GM23338 (cell line): Measurements from ENCODE around the gene RPL10A. TPM values are rescaled to one million over a fixed set of nuclear protein-coding genes. Genes with fewer than 3 reads are reported as not detected.

ENCODE experiments used
- ATAC-seq: fragments of 200-7000 bp; cut with Tn5 transposase; 3 replicates; pipeline ENCODE4 v1.9.1; 2020
- DNase-seq: peaks from one replicate; pipeline ENCODE4 v3.0.0-alpha.2; 2015; ENCODE audit warnings: low spot score
- H2AFZ ChIP-seq: fragments of 200-600 bp; sonication (generic); 2 replicates; pipeline ENCODE4 v1.8.0; 2016; ENCODE audit warnings: antibody characterized with exemption, mild to moderate bottlenecking, moderate library complexity
- H3F3A ChIP-seq: fragments of 200-600 bp; sonication (generic); replicated peaks from 2 replicates; pipeline ENCODE4 v1.8.0; 2017; ENCODE audit warnings: antibody characterized with exemption, mixed run types, low read depth
- H3K27ac ChIP-seq: fragments of 200-600 bp; sonication (generic); 2 replicates; pipeline ENCODE4 v1.6.1; 2016; ENCODE audit warnings: low read depth
- H3K27me3 ChIP-seq: fragments of 200-600 bp; sonication (generic); 2 replicates; pipeline ENCODE4 v1.8.0; 2016; ENCODE audit warnings: mild to moderate bottlenecking, mixed run types, moderate library complexity; ENCODE audit not compliant: insufficient read depth
- H3K36me3 ChIP-seq: fragments of 200-600 bp; sonication (generic); 2 replicates; pipeline ENCODE4 v1.8.0; 2016; ENCODE audit warnings: mild to moderate bottlenecking; ENCODE audit not compliant: insufficient read depth
- H3K4me1 ChIP-seq: fragments of 200-600 bp; sonication (generic); 2 replicates; pipeline ENCODE4 v1.8.0; 2016; ENCODE audit warnings: mild to moderate bottlenecking, moderate library complexity; ENCODE audit not compliant: insufficient read depth
- H3K4me2 ChIP-seq: fragments of 200-600 bp; sonication (generic); 2 replicates; pipeline ENCODE4 v1.7.1; 2017; ENCODE audit warnings: mixed run types
- H3K4me3 ChIP-seq: fragments of 200-600 bp; sonication (generic); 2 replicates; pipeline ENCODE4 v1.6.1; 2016; ENCODE audit warnings: mixed run types
- H3K79me2 ChIP-seq: fragments of 200-600 bp; sonication (generic); replicated peaks from 2 replicates; pipeline ENCODE4 v1.8.0; 2017; ENCODE audit warnings: mild to moderate bottlenecking; ENCODE audit not compliant: insufficient read depth
- H3K9me2 ChIP-seq: fragments of 200-600 bp; sonication (generic); 2 replicates; pipeline ENCODE4 v1.8.0; 2017; ENCODE audit not compliant: insufficient read depth
- H4K20me1 ChIP-seq: fragments of 200-600 bp; sonication (generic); replicated peaks from 2 replicates; pipeline ENCODE4 v1.8.0; 2017; ENCODE audit warnings: mild to moderate bottlenecking; ENCODE audit not compliant: insufficient read depth
- H3K27ac Mint-ChIP-seq: 2 replicates; pipeline ENCODE4 v1.8.0; 2020; ENCODE audit warnings: inconsistent platforms, mild to moderate bottlenecking, moderate library complexity, mixed read lengths
- H3K27me3 Mint-ChIP-seq: 3 replicates; pipeline ENCODE4 v1.8.0; 2022; ENCODE audit warnings: low read depth, mild to moderate bottlenecking, moderate library complexity, mixed read lengths, inconsistent platforms; ENCODE audit not compliant: insufficient read depth, poor library complexity
- H3K36me3 Mint-ChIP-seq: 3 replicates; pipeline ENCODE4 v1.8.0; 2021; ENCODE audit warnings: low read depth, mild to moderate bottlenecking, inconsistent platforms, moderate library complexity, mixed read lengths
- H3K4me1 Mint-ChIP-seq: 3 replicates; pipeline ENCODE4 v1.8.0; 2020; ENCODE audit warnings: mild to moderate bottlenecking, inconsistent platforms, mixed read lengths
- H3K4me3 Mint-ChIP-seq: 3 replicates; pipeline ENCODE4 v1.8.0; 2021; ENCODE audit warnings: moderate library complexity, mild to moderate bottlenecking, inconsistent platforms, mixed read lengths
- H3K9me3 Mint-ChIP-seq: 3 replicates; pipeline ENCODE4 v1.8.0; 2020; ENCODE audit warnings: moderate library complexity, mild to moderate bottlenecking, inconsistent platforms, mixed read lengths
- CREB1 ChIP-seq: fragments of 250-450 bp; sonication (Bioruptor Pico); IDR thresholded peaks from 2 replicates; pipeline ENCODE4 v1.5.0; 2020; ENCODE audit warnings: low read depth, mild to moderate bottlenecking, moderate library complexity
- EZH2 ChIP-seq: fragments of 200-600 bp; sonication (generic); IDR thresholded peaks from one replicate; pipeline ENCODE4 v1.8.0; 2017; ENCODE audit warnings: antibody characterized with exemption, mild to moderate bottlenecking, low read depth; ENCODE audit not compliant: unreplicated experiment
- EZH2phosphoT487 ChIP-seq: fragments of 200-600 bp; sonication (generic); IDR thresholded peaks from one replicate; pipeline ENCODE4 v1.8.1; 2018; ENCODE audit warnings: antibody characterized with exemption; ENCODE audit not compliant: unreplicated experiment
- JUNB ChIP-seq: IDR thresholded peaks from one replicate; pipeline ENCODE4 v1.6.1; 2016; ENCODE audit warnings: antibody characterized with exemption; ENCODE audit not compliant: unreplicated experiment
- NANOG ChIP-seq: IDR thresholded peaks from 2 replicates; pipeline ENCODE4 v1.6.1; 2016; ENCODE audit warnings: antibody characterized with exemption, borderline replicate concordance
- POLR2AphosphoS5 ChIP-seq: IDR thresholded peaks from 2 replicates; pipeline ENCODE4 v1.6.1; 2016; ENCODE audit warnings: antibody characterized with exemption, low read depth
- STAT1 ChIP-seq: IDR thresholded peaks from one replicate; pipeline ENCODE4 v1.6.1; 2016; ENCODE audit warnings: antibody characterized with exemption; ENCODE audit not compliant: unreplicated experiment
- ZNF331 ChIP-seq: fragments of 250-450 bp; sonication (Bioruptor Pico); IDR thresholded peaks from 2 replicates; pipeline ENCODE4 v1.5.0; 2020; ENCODE audit warnings: low read depth, mild to moderate bottlenecking, moderate library complexity
- polyA plus RNA-seq: library from polyadenylated mRNA; unstranded; fragments of >200 nt; fragmentation: Nextera tagmentation; extraction: Ambion mirVana; gene quantifications from 2 replicates; pipeline ENCODE4 v1.2.1, GENCODE V29; 2016
- total RNA-seq: library from RNA; depleted of rRNA; stranded (reverse); fragments of >200 nt; shearing (Covaris generic); gene quantifications from 2 replicates; pipeline ENCODE4 v1.2.3, GENCODE V29; 2014
- TF ChIP-seq, protein P1 (sequence below), 2 experiments: fragments of 200-600 bp in 1 of 2; sonication (generic) in 1 of 2; conservative IDR thresholded peaks; 2 replicates each; pipeline versions ENCODE4 v1.5.1 to v1.6.1; 2016 to 2017; ENCODE audit warnings: antibody characterized with exemption in 2 of 2, low read depth in 2 of 2, mild to moderate bottlenecking in 2 of 2, moderate library complexity in 1 of 2
- TF ChIP-seq, protein P2 (sequence below): IDR thresholded peaks from 2 replicates; pipeline ENCODE4 v1.6.1; 2016; ENCODE audit warnings: antibody characterized with exemption
- TF ChIP-seq, protein P3 (sequence below): IDR thresholded peaks from one replicate; pipeline ENCODE4 v1.6.1; 2018; ENCODE audit warnings: antibody characterized with exemption; ENCODE audit not compliant: unreplicated experiment

The RPL10A gene
- total and polyA plus RNA-seq, 2 experiments from 2014 or later, result 730 to 1,297 TPM

DNA sequence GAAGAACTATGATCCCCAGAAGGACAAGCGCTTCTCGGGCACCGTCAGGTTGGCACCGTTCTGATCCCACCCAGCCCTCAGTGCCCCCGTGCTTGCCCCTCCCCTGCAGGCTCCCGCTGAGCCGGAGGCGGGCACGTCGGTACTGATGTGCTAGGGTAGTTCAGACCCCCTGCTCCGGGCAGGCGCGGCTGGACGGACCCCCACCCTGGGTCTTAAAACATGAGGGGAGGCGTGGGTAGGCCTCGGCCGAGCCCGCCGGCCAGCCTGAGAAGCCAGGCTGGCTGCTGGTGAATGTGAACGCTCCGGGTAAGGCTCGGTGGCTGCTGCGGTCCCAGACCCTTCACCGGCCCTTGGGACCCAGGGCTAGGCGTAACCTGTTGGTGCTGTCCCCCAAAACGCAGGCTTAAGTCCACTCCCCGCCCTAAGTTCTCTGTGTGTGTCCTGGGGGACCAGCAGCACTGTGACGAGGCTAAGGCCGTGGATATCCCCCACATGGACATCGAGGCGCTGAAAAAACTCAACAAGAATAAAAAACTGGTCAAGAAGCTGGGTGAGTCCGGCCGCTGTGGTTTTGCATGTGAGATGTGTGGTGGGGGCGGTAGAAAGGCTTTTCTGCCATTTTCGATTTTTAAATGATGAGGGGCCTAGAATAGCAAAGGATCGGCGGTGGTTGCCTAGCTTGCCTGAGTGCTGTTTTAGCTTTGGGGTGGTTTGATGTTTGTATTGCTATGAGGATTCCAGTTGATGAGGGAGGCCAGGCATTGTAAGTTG is 964 bp downstream of the RPL10A start:
- Histone ChIP-seq H3K9me2 (no peaks in the 10 kb centered on the region), H3K4me2 (peak overlapping the region; percentile 100), H3K4me1 (peaks cover 25% of the 10 kb centered on the region), H2AFZ (no peak overlapping the region), H3K27ac (peak overlapping the region; percentile 96), H3K4me3 (peak overlapping the region; percentile 100), H3F3A (peaks cover 58% of the 10 kb centered on the region), H4K20me1 (peaks cover 40% of the 10 kb centered on the region), H3K79me2 (peaks cover 33% of the 10 kb centered on the region), H3K27me3 (peaks cover 5% of the 10 kb centered on the region; the same call in 1 of the 2 replicates), H3K36me3 (peaks cover 38% of the 10 kb centered on the region)
- Mint-ChIP-seq H3K9me3 (peaks cover 8% of the 10 kb centered on the region; the same call in 2 of the 3 replicates), H3K27me3 (peaks cover 52% of the 10 kb centered on the region), H3K27ac (peak overlapping the region; percentile 99), H3K4me3 (peak overlapping the region; percentile 93), H3K4me1 (peaks cover 45% of the 10 kb centered on the region), H3K36me3 (peaks cover 76% of the 10 kb centered on the region)
- ATAC-seq, result peak; percentile 11
- DNase-seq, result no peak
- no peak for TF ChIP-seq NANOG
- TF ChIP-seq CREB1 (CRISPR knock-in tag), result no peak
- no peak for TF ChIP-seq EZH2phosphoT487
- TF ChIP-seq POLR2AphosphoS5, result no peak
- no peak for TF ChIP-seq EZH2
- TF ChIP-seq, protein P1, sequence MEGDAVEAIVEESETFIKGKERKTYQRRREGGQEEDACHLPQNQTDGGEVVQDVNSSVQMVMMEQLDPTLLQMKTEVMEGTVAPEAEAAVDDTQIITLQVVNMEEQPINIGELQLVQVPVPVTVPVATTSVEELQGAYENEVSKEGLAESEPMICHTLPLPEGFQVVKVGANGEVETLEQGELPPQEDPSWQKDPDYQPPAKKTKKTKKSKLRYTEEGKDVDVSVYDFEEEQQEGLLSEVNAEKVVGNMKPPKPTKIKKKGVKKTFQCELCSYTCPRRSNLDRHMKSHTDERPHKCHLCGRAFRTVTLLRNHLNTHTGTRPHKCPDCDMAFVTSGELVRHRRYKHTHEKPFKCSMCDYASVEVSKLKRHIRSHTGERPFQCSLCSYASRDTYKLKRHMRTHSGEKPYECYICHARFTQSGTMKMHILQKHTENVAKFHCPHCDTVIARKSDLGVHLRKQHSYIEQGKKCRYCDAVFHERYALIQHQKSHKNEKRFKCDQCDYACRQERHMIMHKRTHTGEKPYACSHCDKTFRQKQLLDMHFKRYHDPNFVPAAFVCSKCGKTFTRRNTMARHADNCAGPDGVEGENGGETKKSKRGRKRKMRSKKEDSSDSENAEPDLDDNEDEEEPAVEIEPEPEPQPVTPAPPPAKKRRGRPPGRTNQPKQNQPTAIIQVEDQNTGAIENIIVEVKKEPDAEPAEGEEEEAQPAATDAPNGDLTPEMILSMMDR (conservative IDR thresholded peaks at IDR 0.05; ENCODE audit: low read depth in 2 of 2), result no peak

DNA sequence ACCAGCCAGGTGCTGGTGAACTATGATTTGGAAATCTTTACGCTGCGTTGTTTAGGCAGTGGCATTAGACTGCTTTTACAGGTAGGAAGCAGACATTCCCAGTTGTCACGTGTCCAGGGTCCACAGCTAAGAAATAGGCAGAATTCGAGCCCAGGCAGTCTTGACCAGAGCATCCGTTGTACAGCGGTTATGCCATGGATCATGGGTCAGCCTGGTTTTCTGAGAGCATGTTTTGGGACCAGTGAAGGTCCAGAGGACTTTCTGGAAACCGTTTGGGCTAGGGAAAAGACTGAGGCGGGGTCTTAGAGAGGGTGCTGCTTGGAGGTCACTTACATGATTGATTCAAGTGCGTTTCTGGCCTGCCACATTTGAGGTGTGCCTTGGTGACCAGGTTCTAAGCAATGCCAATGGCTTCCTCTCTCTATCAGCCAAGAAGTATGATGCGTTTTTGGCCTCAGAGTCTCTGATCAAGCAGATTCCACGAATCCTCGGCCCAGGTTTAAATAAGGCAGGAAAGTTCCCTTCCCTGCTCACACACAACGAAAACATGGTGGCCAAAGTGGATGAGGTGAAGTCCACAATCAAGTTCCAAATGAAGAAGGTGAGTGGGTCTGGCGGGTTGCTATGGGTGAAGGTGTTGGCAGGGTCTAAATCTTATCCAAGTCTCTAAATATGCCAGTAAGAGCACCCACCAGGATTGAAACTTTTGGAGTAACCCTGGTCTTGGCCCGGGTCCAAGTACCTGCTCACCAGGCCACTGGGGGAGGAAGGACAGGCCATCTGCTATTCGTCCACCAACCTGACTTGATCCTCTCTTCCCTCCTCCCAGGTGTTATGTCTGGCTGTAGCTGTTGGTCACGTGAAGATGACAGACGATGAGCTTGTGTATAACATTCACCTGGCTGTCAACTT is 1.8 kb downstream of the RPL10A start:
- Histone ChIP-seq H3K36me3 (peaks cover 38% of the 10 kb centered on the region), H2AFZ (no peak overlapping the region), H3K79me2 (peaks cover 33% of the 10 kb centered on the region), H3K4me1 (peaks cover 25% of the 10 kb centered on the region), H4K20me1 (peaks cover 40% of the 10 kb centered on the region), H3K4me2 (peak overlapping the region; percentile 100), H3K27ac (peak overlapping the region; percentile 96), H3K27me3 (peaks cover 5% of the 10 kb centered on the region; the same call in 1 of the 2 replicates), H3K4me3 (peak overlapping the region; percentile 100), H3F3A (peaks cover 65% of the 10 kb centered on the region), H3K9me2 (no peaks in the 10 kb centered on the region)
- Mint-ChIP-seq H3K27ac (peak overlapping the region; percentile 99), H3K36me3 (peaks cover 78% of the 10 kb centered on the region), H3K27me3 (peaks cover 61% of the 10 kb centered on the region), H3K4me3 (peak overlapping the region; percentile 93), H3K4me1 (peaks cover 45% of the 10 kb centered on the region), H3K9me3 (peaks cover 8% of the 10 kb centered on the region; the same call in 2 of the 3 replicates)
- ATAC-seq (no peak), DNase-seq (no peak)
- TF ChIP-seq POLR2AphosphoS5 (no peak), EZH2 (no peak), EZH2phosphoT487 (no peak), ZNF331 (CRISPR knock-in tag) (no peak), CREB1 (CRISPR knock-in tag) (no peak), JUNB (no peak), STAT1 (no peak)
- TF ChIP-seq, protein P2, sequence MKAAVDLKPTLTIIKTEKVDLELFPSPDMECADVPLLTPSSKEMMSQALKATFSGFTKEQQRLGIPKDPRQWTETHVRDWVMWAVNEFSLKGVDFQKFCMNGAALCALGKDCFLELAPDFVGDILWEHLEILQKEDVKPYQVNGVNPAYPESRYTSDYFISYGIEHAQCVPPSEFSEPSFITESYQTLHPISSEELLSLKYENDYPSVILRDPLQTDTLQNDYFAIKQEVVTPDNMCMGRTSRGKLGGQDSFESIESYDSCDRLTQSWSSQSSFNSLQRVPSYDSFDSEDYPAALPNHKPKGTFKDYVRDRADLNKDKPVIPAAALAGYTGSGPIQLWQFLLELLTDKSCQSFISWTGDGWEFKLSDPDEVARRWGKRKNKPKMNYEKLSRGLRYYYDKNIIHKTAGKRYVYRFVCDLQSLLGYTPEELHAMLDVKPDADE, result no peak
- TF ChIP-seq, protein P1 (conservative IDR thresholded peaks at IDR 0.05; ENCODE audit: low read depth in 2 of 2), result no peak
- TF ChIP-seq, protein P3, sequence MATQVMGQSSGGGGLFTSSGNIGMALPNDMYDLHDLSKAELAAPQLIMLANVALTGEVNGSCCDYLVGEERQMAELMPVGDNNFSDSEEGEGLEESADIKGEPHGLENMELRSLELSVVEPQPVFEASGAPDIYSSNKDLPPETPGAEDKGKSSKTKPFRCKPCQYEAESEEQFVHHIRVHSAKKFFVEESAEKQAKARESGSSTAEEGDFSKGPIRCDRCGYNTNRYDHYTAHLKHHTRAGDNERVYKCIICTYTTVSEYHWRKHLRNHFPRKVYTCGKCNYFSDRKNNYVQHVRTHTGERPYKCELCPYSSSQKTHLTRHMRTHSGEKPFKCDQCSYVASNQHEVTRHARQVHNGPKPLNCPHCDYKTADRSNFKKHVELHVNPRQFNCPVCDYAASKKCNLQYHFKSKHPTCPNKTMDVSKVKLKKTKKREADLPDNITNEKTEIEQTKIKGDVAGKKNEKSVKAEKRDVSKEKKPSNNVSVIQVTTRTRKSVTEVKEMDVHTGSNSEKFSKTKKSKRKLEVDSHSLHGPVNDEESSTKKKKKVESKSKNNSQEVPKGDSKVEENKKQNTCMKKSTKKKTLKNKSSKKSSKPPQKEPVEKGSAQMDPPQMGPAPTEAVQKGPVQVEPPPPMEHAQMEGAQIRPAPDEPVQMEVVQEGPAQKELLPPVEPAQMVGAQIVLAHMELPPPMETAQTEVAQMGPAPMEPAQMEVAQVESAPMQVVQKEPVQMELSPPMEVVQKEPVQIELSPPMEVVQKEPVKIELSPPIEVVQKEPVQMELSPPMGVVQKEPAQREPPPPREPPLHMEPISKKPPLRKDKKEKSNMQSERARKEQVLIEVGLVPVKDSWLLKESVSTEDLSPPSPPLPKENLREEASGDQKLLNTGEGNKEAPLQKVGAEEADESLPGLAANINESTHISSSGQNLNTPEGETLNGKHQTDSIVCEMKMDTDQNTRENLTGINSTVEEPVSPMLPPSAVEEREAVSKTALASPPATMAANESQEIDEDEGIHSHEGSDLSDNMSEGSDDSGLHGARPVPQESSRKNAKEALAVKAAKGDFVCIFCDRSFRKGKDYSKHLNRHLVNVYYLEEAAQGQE, result no peak
